NB4 (cell line): ENCODE data around the gene VGLL4.

Source experiments
- DNase-seq: peaks from one replicate; pipeline ENCODE4 v3.0.0; 2010; ENCODE audit warnings: low read depth
- H3K4me3 ChIP-seq: one replicate; pipeline ENCODE4 v1.5.1; 2011; ENCODE audit warnings: mild to moderate bottlenecking, low read depth, low read length, moderate library complexity
- CTCF ChIP-seq: IDR thresholded peaks from one replicate; pipeline ENCODE4 v1.5.1; 2012; ENCODE audit warnings: low read depth, low read length
- MAX ChIP-seq: IDR thresholded peaks from 2 replicates; pipeline ENCODE4 v1.6.1; 2011; ENCODE audit warnings: low read depth, low read length
- MYC ChIP-seq: IDR thresholded peaks from 2 replicates; pipeline ENCODE4 v1.6.1; 2011; ENCODE audit warnings: low read depth, low read length
- POLR2A ChIP-seq: IDR thresholded peaks from 2 replicates; pipeline ENCODE4 v1.6.1; 2011; ENCODE audit warnings: mild to moderate bottlenecking; ENCODE audit not compliant: insufficient read length; ENCODE audit errors: extremely low read depth

The VGLL4 gene

GRCh38 chr3:11640009-11640673 lies 3.6 kb downstream of the VGLL4 start:
- H3K4me3 ChIP-seq: peak overlapping the region; percentile 95
- no peak for DNase-seq
- TF ChIP-seq MYC (no peak), MAX (no peak), CTCF (no peak), POLR2A (no peak)

- no peak for DNase-seq
- TF ChIP-seq POLR2A (no peak), MAX (no peak), MYC (no peak), CTCF (no peak)
- H3K4me3 ChIP-seq: peak overlapping the region; percentile 33
These were observed 5.0 kb downstream of the VGLL4 start for GRCh38 chr3:11638495-11639358.

GRCh38 chr3:11637901-11638458 lies 5.7 kb downstream of the VGLL4 start:
- peak overlapping the region; percentile 28 for H3K4me3 ChIP-seq
- DNase-seq: no peak
- TF ChIP-seq POLR2A (no peak), MAX (no peak), CTCF (no peak), MYC (no peak)

GRCh38 chr3:11636394-11636770 lies 7.3 kb downstream of the VGLL4 start:
- TF ChIP-seq MAX (no peak), MYC (no peak), CTCF (no peak)
- H3K4me3 ChIP-seq: no peak overlapping the region
- DNase-seq: no peak

- no peak for TF ChIP-seq POLR2A
- no peak for TF ChIP-seq MAX
- TF ChIP-seq CTCF: no peak
- no peak for TF ChIP-seq MYC
- no peak overlapping the region for H3K4me3 ChIP-seq
- no peak for DNase-seq
These were observed 7.9 kb downstream of the VGLL4 start for GRCh38 chr3:11635680-11636393.
